GM19467 (cell line): Measurements from ENCODE around the gene GOLGA8T.
"Not testable (repeated sequence)": the region's sequence is repeated elsewhere in the genome, so short reads cannot be mapped to it uniquely, and the experiment has no call there.

Source experiments
- ATAC-seq: cut with Tn5 transposase; IDR thresholded peaks from one replicate; pipeline ENCODE4 v1.9.1; 2021; ENCODE audit warnings: mild to moderate bottlenecking, moderate library complexity; ENCODE audit not compliant: unreplicated experiment

GOLGA8T gene

GRCh38 chr15:30134751-30135150, at the start of gene GOLGA8T:
TSS of gene GOLGA8T (plus strand) at chr15:30135051. CDS start at chr15:30135149, 98 bp downstream.
- ATAC-seq, result not testable (repeated sequence)

- ATAC-seq, result not testable (repeated sequence)
These were observed 37.0 kb upstream of the GOLGA8T start for GRCh38 chr15:30097827-30098226.

GRCh38 chr15:30102890-30103289, 32.0 kb upstream of the GOLGA8T start:
- ATAC-seq, result not testable (repeated sequence)

- not testable (repeated sequence) for ATAC-seq
These were observed 30.8 kb upstream of the GOLGA8T start for GRCh38 chr15:30103941-30104507.

GRCh38 chr15:30110591-30110990, 24.3 kb upstream of the GOLGA8T start:
- ATAC-seq, result not testable (repeated sequence)

GRCh38 chr15:30130066-30130465, 4.8 kb upstream of the GOLGA8T start:
- ATAC-seq, result not testable (repeated sequence)

- not testable (repeated sequence) for ATAC-seq
These were observed 8.4 kb downstream of the GOLGA8T start for GRCh38 chr15:30143246-30143645.

- ATAC-seq, result not testable (repeated sequence)
These were observed 15.0 kb downstream of the GOLGA8T start for GRCh38 chr15:30149891-30150290.

GRCh38 chr15:30162479-30163357, 27.9 kb downstream of the GOLGA8T start:
- not testable (repeated sequence) for ATAC-seq

GRCh38 chr15:30163759-30164158, 28.9 kb downstream of the GOLGA8T start:
- ATAC-seq, result not testable (repeated sequence)

GRCh38 chr15:30164257-30164656, 29.4 kb downstream of the GOLGA8T start:
- ATAC-seq, result not testable (repeated sequence)

GRCh38 chr15:30167403-30167802, 32.6 kb downstream of the GOLGA8T start:
- ATAC-seq, result not testable (repeated sequence)

GRCh38 chr15:30167886-30168285, 33.0 kb downstream of the GOLGA8T start:
- not testable (repeated sequence) for ATAC-seq

GRCh38 chr15:30171452-30171851, 36.6 kb downstream of the GOLGA8T start:
- ATAC-seq, result not testable (repeated sequence)

- peak; percentile 75 for ATAC-seq
These were observed 38.3 kb downstream of the GOLGA8T start for GRCh38 chr15:30173041-30173608.

GRCh38 chr15:30175291-30175690, 40.4 kb downstream of the GOLGA8T start:
- ATAC-seq, result not testable (repeated sequence)

GRCh38 chr15:30176613-30177012, 41.8 kb downstream of the GOLGA8T start:
- not testable (repeated sequence) for ATAC-seq

GRCh38 chr15:30179814-30180213, 45.0 kb downstream of the GOLGA8T start:
- ATAC-seq, result not testable (repeated sequence)

- not testable (repeated sequence) for ATAC-seq
These were observed 50.6 kb downstream of the GOLGA8T start for GRCh38 chr15:30185495-30185894.

- not testable (repeated sequence) for ATAC-seq
These were observed 52.6 kb downstream of the GOLGA8T start for GRCh38 chr15:30187429-30187828.

GRCh38 chr15:30189754-30190153, 54.9 kb downstream of the GOLGA8T start:
- not testable (repeated sequence) for ATAC-seq
